SK-N-SH treated with all-trans-retinoic acid at 6 μM for 48 hours (cell line): Measurements from ENCODE around the gene TOR3A.

Experiments used
- ATAC-seq: fragments of 200-7000 bp; cut with Tn5 transposase; 3 replicates; pipeline ENCODE4 v1.9.1; 2020; ENCODE audit warnings: mild to moderate bottlenecking, moderate library complexity
- ARNTL ChIP-seq: fragments of 450-650 bp; formaldehyde crosslinking; IDR thresholded peaks from 2 replicates; pipeline ENCODE4 v1.5.0; 2020; ENCODE audit warnings: low read depth, mild to moderate bottlenecking, moderate library complexity, borderline replicate concordance
- BACH2 ChIP-seq: fragments of 250-450 bp; sonication (Bioruptor Pico); IDR thresholded peaks from 2 replicates; pipeline ENCODE4 v1.9.0; 2021; ENCODE audit warnings: mild to moderate bottlenecking, borderline replicate concordance
- CSDC2 ChIP-seq: fragments of 250-450 bp; sonication (Bioruptor Pico); IDR thresholded peaks from 2 replicates; pipeline ENCODE4 v1.5.0; 2020; ENCODE audit warnings: mild to moderate bottlenecking, moderate library complexity
- CSRNP3 ChIP-seq: fragments of 250-450 bp; sonication (Bioruptor Pico); IDR thresholded peaks from 2 replicates; pipeline ENCODE4 v1.5.1; 2021; ENCODE audit warnings: mild to moderate bottlenecking, moderate library complexity
- ESRRG ChIP-seq: fragments of 250-450 bp; sonication (Bioruptor Pico); IDR thresholded peaks from 2 replicates; pipeline ENCODE4 v1.6.1; 2021; ENCODE audit warnings: mild to moderate bottlenecking
- GLIS3 ChIP-seq: fragments of 250-450 bp; sonication (Bioruptor Pico); IDR thresholded peaks from 2 replicates; pipeline ENCODE4 v1.5.0; 2020; ENCODE audit warnings: mild to moderate bottlenecking, moderate library complexity
- ISL1 ChIP-seq: fragments of 250-450 bp; sonication (Bioruptor Pico); IDR thresholded peaks from 2 replicates; pipeline ENCODE4 v2.1.2; 2022; ENCODE audit warnings: mild to moderate bottlenecking, moderate library complexity
- OSR1 ChIP-seq: fragments of 250-450 bp; sonication (Bioruptor Pico); IDR thresholded peaks from 2 replicates; pipeline ENCODE4 v1.8.0; 2022; ENCODE audit warnings: moderate library complexity, mild to moderate bottlenecking, inconsistent platforms
- PATZ1 ChIP-seq: fragments of 250-450 bp; sonication (Bioruptor Pico); IDR thresholded peaks from 2 replicates; pipeline ENCODE4 v1.8.0; 2020; ENCODE audit warnings: mild to moderate bottlenecking, moderate library complexity, borderline replicate concordance
- POU6F1 ChIP-seq: fragments of 250-450 bp; sonication (Bioruptor Pico); IDR thresholded peaks from 2 replicates; pipeline ENCODE4 v1.8.0; 2021; ENCODE audit warnings: low read depth, mild to moderate bottlenecking, moderate library complexity, borderline replicate concordance
- PPARA ChIP-seq: fragments of 250-450 bp; sonication (Bioruptor Pico); IDR thresholded peaks from 2 replicates; pipeline ENCODE4 v1.5.0; 2020; ENCODE audit warnings: mild to moderate bottlenecking, borderline replicate concordance
- RARB ChIP-seq: fragments of 250-450 bp; sonication (Bioruptor Pico); IDR thresholded peaks from 2 replicates; pipeline ENCODE4 v1.8.0; 2021; ENCODE audit warnings: mild to moderate bottlenecking, moderate library complexity
- SNAI2 ChIP-seq: fragments of 250-450 bp; sonication (Bioruptor Pico); IDR thresholded peaks from 2 replicates; pipeline ENCODE4 v1.5.0; 2020; ENCODE audit warnings: mild to moderate bottlenecking, moderate library complexity
- TCF4 ChIP-seq: fragments of 250-450 bp; sonication (Bioruptor Pico); IDR thresholded peaks from 2 replicates; pipeline ENCODE4 v1.8.0; 2021; ENCODE audit warnings: mild to moderate bottlenecking, moderate library complexity, borderline replicate concordance
- TOX ChIP-seq: fragments of 250-450 bp; sonication (Bioruptor Pico); IDR thresholded peaks from 2 replicates; pipeline ENCODE4 v1.8.0; 2021; ENCODE audit warnings: mild to moderate bottlenecking, moderate library complexity, borderline replicate concordance
- ZC3H10 ChIP-seq: fragments of 250-450 bp; sonication (Bioruptor Pico); IDR thresholded peaks from 2 replicates; pipeline ENCODE4 v1.5.1; 2021; ENCODE audit warnings: mild to moderate bottlenecking, moderate library complexity
- ZFP3 ChIP-seq: fragments of 250-450 bp; sonication (Bioruptor Pico); IDR thresholded peaks from 2 replicates; pipeline ENCODE4 v1.5.0; 2020; ENCODE audit warnings: mild to moderate bottlenecking, moderate library complexity
- ZFP30 ChIP-seq: fragments of 450-650 bp; formaldehyde crosslinking; IDR thresholded peaks from 2 replicates; pipeline ENCODE4 v1.5.0; 2022; ENCODE audit warnings: mild to moderate bottlenecking, moderate library complexity
- ZNF565 ChIP-seq: fragments of 450-650 bp; formaldehyde crosslinking; conservative IDR thresholded peaks from 2 replicates; pipeline ENCODE4 v1.5.0; 2020; ENCODE audit warnings: low read depth, mild to moderate bottlenecking, moderate library complexity
- ZNF70 ChIP-seq: fragments of 450-650 bp; formaldehyde crosslinking; IDR thresholded peaks from 2 replicates; pipeline ENCODE4 v1.5.0; 2020; ENCODE audit warnings: mild to moderate bottlenecking, moderate library complexity
- ZNF8 ChIP-seq: fragments of 450-650 bp; formaldehyde crosslinking; IDR thresholded peaks from 2 replicates; pipeline ENCODE4 v1.5.0; 2020; ENCODE audit warnings: mild to moderate bottlenecking, moderate library complexity

The TOR3A gene

GRCh38 chr1:179095924-179096323 is 14.1 kb downstream of the TOR3A start (continued):
- TF ChIP-seq CSRNP3, result no peak
- TF ChIP-seq ZFP30 (CRISPR knock-in tag), result no peak

GRCh38 chr1:179099891-179100290 is 18.0 kb downstream of the TOR3A start:
- no peak for ATAC-seq
- TF ChIP-seq CSDC2 (CRISPR knock-in tag), result no peak
- no peak for TF ChIP-seq TOX (CRISPR knock-in tag)
- TF ChIP-seq ARNTL (CRISPR knock-in tag), result no peak
- no peak for TF ChIP-seq ZNF70
- no peak for TF ChIP-seq BACH2 (CRISPR knock-in tag)
- no peak for TF ChIP-seq ZNF565 (CRISPR knock-in tag)
- TF ChIP-seq ZNF8 (CRISPR knock-in tag), result no peak
- no peak for TF ChIP-seq CSRNP3
- no peak for TF ChIP-seq SNAI2 (CRISPR knock-in tag)
- TF ChIP-seq OSR1 (CRISPR knock-in tag), result no peak
- TF ChIP-seq ISL1 (CRISPR knock-in tag), result no peak
- no peak for TF ChIP-seq POU6F1
- no peak for TF ChIP-seq GLIS3 (CRISPR knock-in tag)
- TF ChIP-seq ESRRG (CRISPR knock-in tag), result no peak
- TF ChIP-seq ZFP3 (CRISPR knock-in tag), result no peak
- no peak for TF ChIP-seq RARB (CRISPR knock-in tag)
- no peak for TF ChIP-seq PATZ1
- TF ChIP-seq PPARA (CRISPR knock-in tag), result no peak

- no peak for ATAC-seq
- TF ChIP-seq ZNF70, result no peak
- no peak for TF ChIP-seq ZC3H10
- no peak for TF ChIP-seq CSDC2 (CRISPR knock-in tag)
- no peak for TF ChIP-seq PATZ1
- TF ChIP-seq TOX (CRISPR knock-in tag), result no peak
- TF ChIP-seq ARNTL (CRISPR knock-in tag), result no peak
- TF ChIP-seq TCF4 (CRISPR knock-in tag), result no peak
- TF ChIP-seq ZNF8 (CRISPR knock-in tag), result no peak
- TF ChIP-seq POU6F1, result no peak
- TF ChIP-seq RARB (CRISPR knock-in tag), result no peak
- TF ChIP-seq GLIS3 (CRISPR knock-in tag), result no peak
- no peak for TF ChIP-seq ESRRG (CRISPR knock-in tag)
- TF ChIP-seq ZNF565 (CRISPR knock-in tag), result no peak
- TF ChIP-seq ISL1 (CRISPR knock-in tag), result no peak
- no peak for TF ChIP-seq ZFP3 (CRISPR knock-in tag)
Observed at GRCh38 chr1:179101566-179101965, 19.7 kb downstream of the TOR3A start.
